GM12878 (cell line): ENCODE measurements around the gene KYAT1. TPM values are rescaled to one million over a fixed set of nuclear protein-coding genes. Genes with fewer than 3 reads are reported as not detected.
A peak's percentile ranks its signal among the peaks of the same experiment; 100 is the strongest.

Experiments used
- ATF7 ChIP-seq: fragments of 450-650 bp; IDR thresholded peaks from 2 replicates; pipeline ENCODE4 v1.6.1; 2016; ENCODE audit warnings: low read depth, mild to moderate bottlenecking
- BACH1 ChIP-seq: fragments of 450-650 bp; IDR thresholded peaks from 2 replicates; pipeline ENCODE4 v1.6.1; 2017; ENCODE audit warnings: mild to moderate bottlenecking, borderline replicate concordance
- BCL3 ChIP-seq: IDR thresholded peaks from 2 replicates; pipeline ENCODE4 v1.6.1; 2011; ENCODE audit warnings: borderline replicate concordance, low read depth, mild to moderate bottlenecking, moderate library complexity, low read length; ENCODE audit not compliant: insufficient read depth, poor library complexity, severe bottlenecking
- BCLAF1 ChIP-seq: fragments of 450-650 bp; IDR thresholded peaks from 2 replicates; pipeline ENCODE4 v1.6.1; 2017; ENCODE audit warnings: antibody characterized with exemption, mild to moderate bottlenecking, moderate library complexity
- CHD4 ChIP-seq: fragments of 200-600 bp; sonication (generic); IDR thresholded peaks from 2 replicates; pipeline ENCODE4 v1.6.1; 2016; ENCODE audit warnings: mild to moderate bottlenecking
- CREB1 ChIP-seq: IDR thresholded peaks from 2 replicates; pipeline ENCODE4 v1.6.1; 2012; ENCODE audit warnings: low read depth, mild to moderate bottlenecking, inconsistent platforms
- IRF4 ChIP-seq: IDR thresholded peaks from 2 replicates; pipeline ENCODE4 v1.6.1; 2011; ENCODE audit warnings: low read depth, low read length
- MEF2B ChIP-seq: fragments of 450-650 bp; IDR thresholded peaks from 2 replicates; pipeline ENCODE4 v1.6.1; 2018; ENCODE audit warnings: mild to moderate bottlenecking, moderate library complexity; ENCODE audit not compliant: partially characterized antibody, poor library complexity, severe bottlenecking
- MYC ChIP-seq: IDR thresholded peaks from 2 replicates; pipeline ENCODE4 v1.6.1; 2011; ENCODE audit warnings: mild to moderate bottlenecking, low read length, moderate library complexity, inconsistent platforms; ENCODE audit not compliant: insufficient read depth, insufficient replicate concordance, insufficient read length, severe bottlenecking
- NBN ChIP-seq: fragments of 450-650 bp; IDR thresholded peaks from 2 replicates; pipeline ENCODE4 v1.6.1; 2016
- RCOR1 ChIP-seq: conservative IDR thresholded peaks from 2 replicates; pipeline ENCODE4 v1.6.1; 2012; ENCODE audit warnings: low read depth, low read length, improper control_type of control experiment
- RFX5 ChIP-seq: IDR thresholded peaks from 2 replicates; pipeline ENCODE4 v1.6.1; 2011; ENCODE audit warnings: low read depth, low read length, improper control_type of control experiment
- RUNX3 ChIP-seq: IDR thresholded peaks from 2 replicates; pipeline ENCODE4 v1.6.1; 2012; ENCODE audit warnings: low read length, inconsistent platforms
- SP1 ChIP-seq: IDR thresholded peaks from one replicate; pipeline ENCODE4 v1.6.1; 2011; ENCODE audit warnings: low read depth, low read length
- STAT1 ChIP-seq: fragments of 450-650 bp; conservative IDR thresholded peaks from 2 replicates; pipeline ENCODE4 v1.6.1; 2014; ENCODE audit warnings: antibody characterized with exemption, mild to moderate bottlenecking
- SUZ12 ChIP-seq: fragments of 200-600 bp; sonication (generic); IDR thresholded peaks from one replicate; pipeline ENCODE4 v1.6.1; 2018; ENCODE audit warnings: antibody characterized with exemption, mild to moderate bottlenecking; ENCODE audit not compliant: unreplicated experiment
- TAF1 ChIP-seq: IDR thresholded peaks from 2 replicates; pipeline ENCODE4 v1.6.1; 2011; ENCODE audit warnings: mild to moderate bottlenecking, low read depth, low read length, borderline replicate concordance
- USF2 ChIP-seq: IDR thresholded peaks from 2 replicates; pipeline ENCODE4 v1.6.1; 2011; ENCODE audit warnings: low read depth, low read length, improper control_type of control experiment, borderline replicate concordance
- YY1 ChIP-seq: IDR thresholded peaks from 2 replicates; pipeline ENCODE4 v1.6.1; 2011; ENCODE audit warnings: low read depth, mild to moderate bottlenecking, low read length
- ZBTB11 ChIP-seq: fragments of 450-650 bp; formaldehyde crosslinking; IDR thresholded peaks from 2 replicates; pipeline ENCODE4 v1.5.0; 2022; ENCODE audit warnings: mild to moderate bottlenecking, missing genetic modification characterization
- ZZZ3 ChIP-seq: IDR thresholded peaks from 2 replicates; pipeline ENCODE4 v1.6.1; 2011; ENCODE audit warnings: low read depth; ENCODE audit not compliant: control insufficient read depth, insufficient read length
- polyA plus RNA-seq, 11 experiments: library from polyadenylated mRNA; depleted of rRNA in 4 of 11; unstranded in 6 of 11; stranded (reverse) in 5 of 11; fragments of >200 nt; fragmentation: Nextera tagmentation in 4 of 11; fragmentation: Illumina TruSeq in 1 of 11; extraction: Ambion mirVana in 4 of 11; extraction: Trizol in 1 of 11; gene quantifications; 1 replicate in 1 of 11; 2 replicates in 10 of 11; pipeline versions ENCODE4 v1.2.1 to v1.2.3, GENCODE V29; 2011 to 2016; ENCODE audit warnings: inconsistent platforms in 2 of 11, missing spikeins in 2 of 11, low read depth in 1 of 11
- total RNA-seq, 4 experiments: library from RNA; depleted of rRNA in 3 of 4; stranded (reverse); fragments of >200 nt in 3 of 4; fragmentation: Illumina TruSeq in 1 of 4; extraction: Trizol in 1 of 4; gene quantifications; 2 replicates each; pipeline versions ENCODE4 v1.2.1 to v1.2.3, GENCODE V29; 2013 to 2021

KYAT1 gene
- total and polyA plus RNA-seq, 10 of the 15 experiments (the other 5 are each of a cell fraction or from before 2014, with no cell fraction given): 5.8 to 15.7 (median 11.4) TPM

GRCh38 chr9:128863647-128864046 is 18.1 kb downstream of the KYAT1 start (continued):
- TF ChIP-seq ATF7: no peak
- TF ChIP-seq BCL3: no peak
- TF ChIP-seq NBN: no peak
- no peak for TF ChIP-seq CREB1
- no peak for TF ChIP-seq SUZ12
- no peak for TF ChIP-seq CHD4
- no peak for TF ChIP-seq RFX5
- TF ChIP-seq RUNX3: peak; percentile 66
- no peak for TF ChIP-seq MEF2B
- no peak for TF ChIP-seq TAF1
- no peak for TF ChIP-seq BCLAF1
- no peak for TF ChIP-seq USF2
- TF ChIP-seq ZBTB11: no peak
- no peak for TF ChIP-seq STAT1
- 0 out of 2 replicates have a peak, but pooled peaks have one; percentile 61 for TF ChIP-seq YY1
- no peak for TF ChIP-seq BACH1
- peak; percentile 30 for TF ChIP-seq SP1
- TF ChIP-seq ZZZ3: no peak
- no peak for TF ChIP-seq IRF4
- TF ChIP-seq MYC: no peak
- TF ChIP-seq RCOR1: no peak
